WTC11 (cell line): Measurements from ENCODE around the gene ADAM11. TPM values are rescaled to one million over a fixed set of nuclear protein-coding genes. Genes with fewer than 3 reads are reported as not detected.

Experiments used
- ATAC-seq: fragments of 200-7000 bp; cut with Tn5 transposase; 2 replicates; pipeline ENCODE4 v1.10.0; 2021; ENCODE audit warnings: mild to moderate bottlenecking, moderate library complexity
- CTCF ChIA-PET: fragments of 300-600 bp; sonication (Branson Sonifier 250); formaldehyde crosslinking; loops from one replicate; lab custom pipeline; 2021; ENCODE audit warnings: antibody characterized with exemption; lab: Charles Lee
- POLR2A ChIA-PET: fragments of 350-600 bp; sonication (Branson Sonifier 250); formaldehyde crosslinking; loops from one replicate; lab custom pipeline; 2021; ENCODE audit warnings: antibody characterized with exemption; lab: Charles Lee
- DNase-seq: peaks from one replicate; pipeline ENCODE4 v3.0.0; 2021; ENCODE audit warnings: low spot score
- H3K27ac Mint-ChIP-seq: 2 replicates; pipeline ENCODE4 v1.8.0; 2021; ENCODE audit warnings: mixed read lengths
- H3K27me3 Mint-ChIP-seq: 2 replicates; pipeline ENCODE4 v1.8.0; 2021; ENCODE audit warnings: low read depth, mild to moderate bottlenecking, moderate library complexity, mixed read lengths
- H3K36me3 Mint-ChIP-seq: 2 replicates; pipeline ENCODE4 v1.8.0; 2021; ENCODE audit warnings: mixed read lengths
- H3K4me1 Mint-ChIP-seq: 2 replicates; pipeline ENCODE4 v1.8.0; 2022; ENCODE audit warnings: mixed read lengths
- H3K4me3 Mint-ChIP-seq: 2 replicates; pipeline ENCODE4 v1.8.0; 2021; ENCODE audit warnings: mild to moderate bottlenecking, moderate library complexity, mixed read lengths
- H3K9me3 Mint-ChIP-seq: 2 replicates; pipeline ENCODE4 v1.8.0; 2021; ENCODE audit warnings: mixed read lengths
- ATF2 ChIP-seq: sonication (generic); formaldehyde crosslinking; IDR thresholded peaks from 2 replicates; pipeline ENCODE4 v1.8.1; 2022; ENCODE audit warnings: low read depth, missing genetic modification reagents, borderline replicate concordance
- CDX4 ChIP-seq: fragments of 250-450 bp; sonication (Bioruptor Pico); IDR thresholded peaks from 2 replicates; pipeline ENCODE4 v1.9.0; 2021; ENCODE audit warnings: moderate library complexity, mild to moderate bottlenecking, inconsistent platforms, borderline replicate concordance
- CREM ChIP-seq: sonication (generic); formaldehyde crosslinking; IDR thresholded peaks from 2 replicates; pipeline ENCODE4 v1.8.1; 2022; ENCODE audit warnings: mild to moderate bottlenecking, missing genetic modification reagents, moderate library complexity
- ERG ChIP-seq: fragments of 250-450 bp; sonication (Bioruptor Pico); IDR thresholded peaks from 2 replicates; pipeline ENCODE4 v1.8.0; 2021; ENCODE audit warnings: mild to moderate bottlenecking
- FOXJ3 ChIP-seq: sonication (generic); formaldehyde crosslinking; IDR thresholded peaks from 2 replicates; pipeline ENCODE4 v1.9.0; 2021; ENCODE audit warnings: missing genetic modification reagents, mild to moderate bottlenecking, borderline replicate concordance
- GABPB1 ChIP-seq: sonication (generic); formaldehyde crosslinking; IDR thresholded peaks from 2 replicates; pipeline ENCODE4 v1.8.1; 2023; ENCODE audit warnings: mild to moderate bottlenecking, missing genetic modification reagents
- MLX ChIP-seq: sonication (generic); formaldehyde crosslinking; IDR thresholded peaks from 2 replicates; pipeline ENCODE4 v1.8.1; 2023; ENCODE audit warnings: mild to moderate bottlenecking, missing genetic modification reagents, moderate library complexity
- NFE2L1 ChIP-seq: sonication (generic); formaldehyde crosslinking; IDR thresholded peaks from 2 replicates; pipeline ENCODE4 v1.8.1; 2023; ENCODE audit warnings: missing genetic modification reagents
- RELA ChIP-seq: sonication (generic); formaldehyde crosslinking; IDR thresholded peaks from 2 replicates; pipeline ENCODE4 v1.8.1; 2022; ENCODE audit warnings: missing genetic modification reagents, mild to moderate bottlenecking, borderline replicate concordance
- STAT6 ChIP-seq: sonication (generic); formaldehyde crosslinking; conservative IDR thresholded peaks from 2 replicates; pipeline ENCODE4 v1.8.1; 2023; ENCODE audit warnings: mild to moderate bottlenecking, low read depth, missing genetic modification reagents, moderate library complexity
- TCF7 ChIP-seq: sonication (generic); formaldehyde crosslinking; IDR thresholded peaks from 2 replicates; pipeline ENCODE4 v1.8.0; 2022; ENCODE audit warnings: mild to moderate bottlenecking, low read depth, missing genetic modification reagents, moderate library complexity
- USF1 ChIP-seq: sonication (generic); formaldehyde crosslinking; IDR thresholded peaks from 2 replicates; pipeline ENCODE4 v1.8.0; 2022; ENCODE audit warnings: mild to moderate bottlenecking, missing genetic modification reagents
- ZBTB43 ChIP-seq: sonication (generic); formaldehyde crosslinking; IDR thresholded peaks from 2 replicates; pipeline ENCODE4 v1.8.1; 2023; ENCODE audit warnings: mild to moderate bottlenecking, missing genetic modification reagents
- ZNF219 ChIP-seq: sonication (generic); formaldehyde crosslinking; IDR thresholded peaks from 2 replicates; pipeline ENCODE4 v1.8.0; 2023; ENCODE audit warnings: missing genetic modification reagents, mild to moderate bottlenecking, borderline replicate concordance
- ZNF396 ChIP-seq: fragments of 250-450 bp; sonication (Bioruptor Pico); IDR thresholded peaks from 2 replicates; pipeline ENCODE4 v1.8.0; 2021; ENCODE audit warnings: mild to moderate bottlenecking, moderate library complexity, borderline replicate concordance
- ZNF416 ChIP-seq: fragments of 250-450 bp; sonication (Bioruptor Pico); IDR thresholded peaks from 2 replicates; pipeline ENCODE4 v1.9.0; 2021; ENCODE audit warnings: mild to moderate bottlenecking, inconsistent platforms
- ZNF425 ChIP-seq: fragments of 250-450 bp; sonication (Bioruptor Pico); conservative IDR thresholded peaks from 2 replicates; pipeline ENCODE4 v1.9.0; 2021; ENCODE audit warnings: mild to moderate bottlenecking
- total RNA-seq: library from RNA; stranded (reverse); gene quantifications from 3 replicates; pipeline ENCODE4 v1.2.3, GENCODE V29; 2021

Gene ADAM11
- total RNA-seq, 1 experiment from 2014 or later = 3.0 TPM

- no peak overlapping the region for H3K4me3 Mint-ChIP-seq
- ATAC-seq = no peak
- no peak for TF ChIP-seq CDX4 (CRISPR knock-in tag)
- peaks cover 23% of the 10 kb centered on the region for H3K36me3 Mint-ChIP-seq
- no peaks in the 10 kb centered on the region; the same call in 1 of the 2 replicates for H3K4me1 Mint-ChIP-seq
- no peak overlapping the region for H3K27ac Mint-ChIP-seq
- CTCF ChIA-PET = interaction anchor here (0.9 to 2.7 kb wide), 2 partner anchors 12 to 25 kb away, joined by 4 to 8 read pairs; no protein-coding TSS in a partner anchor
- peaks cover 7% of the 10 kb centered on the region for H3K27me3 Mint-ChIP-seq
- peaks cover 3% of the 10 kb centered on the region; the same call in 1 of the 2 replicates for H3K9me3 Mint-ChIP-seq
- POLR2A ChIA-PET = no interaction called here
- DNase-seq = no peak
Measured at GRCh38 chr17:44749980-44750318, 8.8 kb upstream of the ADAM11 start.

- ATAC-seq (no peak), DNase-seq (no peak)
- peaks cover 3% of the 10 kb centered on the region; the same call in 1 of the 2 replicates for H3K9me3 Mint-ChIP-seq
- peak overlapping the region; percentile 29 for H3K27ac Mint-ChIP-seq
- TF ChIP-seq GABPB1 (no peak), MLX (CRISPR knock-in tag) (no peak), NFE2L1 (CRISPR knock-in tag) (no peak), RELA (no peak), FOXJ3 (no peak)
- ChIA-PET POLR2A (interaction anchor here (0.5 kb wide), 1 partner anchor 42 kb away, joined by 5 read pairs; no protein-coding TSS in a partner anchor), CTCF (interaction anchor here (0.6 to 1.9 kb wide), 3 partner anchors 12 to 218 kb away, joined by 3 to 4 read pairs (median 4); no protein-coding TSS in a partner anchor)
- no peak overlapping the region for H3K4me3 Mint-ChIP-seq
- no peaks in the 10 kb centered on the region; the same call in 1 of the 2 replicates for H3K4me1 Mint-ChIP-seq
- peaks cover 23% of the 10 kb centered on the region for H3K36me3 Mint-ChIP-seq
- H3K27me3 Mint-ChIP-seq = peaks cover 21% of the 10 kb centered on the region
Measured at GRCh38 chr17:44751331-44751730, 7.5 kb upstream of the ADAM11 start.

- ATAC-seq (no peak), DNase-seq (no peak)
- Mint-ChIP-seq H3K4me3 (no peak overlapping the region), H3K27me3 (peaks cover 25% of the 10 kb centered on the region), H3K9me3 (peaks cover 3% of the 10 kb centered on the region; the same call in 1 of the 2 replicates), H3K4me1 (no peaks in the 10 kb centered on the region; the same call in 1 of the 2 replicates), H3K36me3 (peaks cover 23% of the 10 kb centered on the region), H3K27ac (peak overlapping the region; percentile 29)
- ChIA-PET CTCF (interaction anchor here (0.6 to 2.4 kb wide), 5 partner anchors 11 to 218 kb away, joined by 3 to 10 read pairs (median 4); no protein-coding TSS in a partner anchor), POLR2A (interaction anchor here (0.5 kb wide), 2 partner anchors 33 to 42 kb away, joined by 4 to 5 read pairs; no protein-coding TSS in a partner anchor)
- TF ChIP-seq ERG (CRISPR knock-in tag) = no peak
- no peak for TF ChIP-seq ZNF425
- TF ChIP-seq CREM = no peak
- TF ChIP-seq ZNF219 = no peak
- no peak for TF ChIP-seq USF1 (CRISPR knock-in tag)
- TF ChIP-seq TCF7 (CRISPR knock-in tag) = no peak
- TF ChIP-seq ZNF396 (CRISPR knock-in tag) = no peak
- TF ChIP-seq ZNF416 (CRISPR knock-in tag) = no peak
- TF ChIP-seq STAT6 (CRISPR knock-in tag) = no peak
- no peak for TF ChIP-seq ZBTB43
- TF ChIP-seq ATF2 (CRISPR knock-in tag) = no peak
Measured at GRCh38 chr17:44751806-44752205, 7.0 kb upstream of the ADAM11 start.
